ENCODE data around the gene WDR82.
A peak's percentile ranks its signal among the peaks of the same experiment; 100 is the strongest.

Gene WDR82

GRCh38 chr3:52278510-52279069 is at the start of gene WDR82:
WDR82 (minus strand) TSS chr3:52278649; CDS start chr3:52278361, 288 bp downstream.
- H3K4me3 ChIP-seq (ENCODE audit: low read depth, low read length), result peak within 1 kb of the TSS; percentile 91
- TF ChIP-seq CTCF (IDR thresholded peaks at IDR 0.05; ENCODE audit: low read depth, low read length), result peak; percentile 27; the same call in 1 of the 2 replicates

GRCh38 chr3:52327486-52328290 is 49.2 kb upstream of the WDR82 start:
- H3K4me3 ChIP-seq (ENCODE audit: low read depth, low read length), result no peak overlapping the region
- TF ChIP-seq CTCF (IDR thresholded peaks at IDR 0.05; ENCODE audit: low read depth, low read length), result no peak

GRCh38 chr3:52326976-52327375 is 48.5 kb upstream of the WDR82 start:
- no peak for TF ChIP-seq CTCF (IDR thresholded peaks at IDR 0.05; ENCODE audit: low read depth, low read length)

GRCh38 chr3:52325686-52326085 is 47.2 kb upstream of the WDR82 start:
- TF ChIP-seq CTCF (IDR thresholded peaks at IDR 0.05; ENCODE audit: low read depth, low read length), result no peak
- H3K4me3 ChIP-seq (ENCODE audit: low read depth, low read length), result no peak overlapping the region

More at GRCh38 chr3:52326976-52327375, 48.5 kb upstream of the WDR82 start:
- no peak overlapping the region for H3K4me3 ChIP-seq (ENCODE audit: low read depth, low read length)

GRCh38 chr3:52324676-52325075 is 46.2 kb upstream of the WDR82 start:
- no peak for TF ChIP-seq CTCF (IDR thresholded peaks at IDR 0.05; ENCODE audit: low read depth, low read length)
- no peak overlapping the region for H3K4me3 ChIP-seq (ENCODE audit: low read depth, low read length)

GRCh38 chr3:52323526-52324295 is 45.3 kb upstream of the WDR82 start:
- H3K4me3 ChIP-seq (ENCODE audit: low read depth, low read length), result no peak overlapping the region
- no peak for TF ChIP-seq CTCF (IDR thresholded peaks at IDR 0.05; ENCODE audit: low read depth, low read length)

Data from WI38 (cell line).